ENCODE data around the gene MAPK13.
"Not testable (repeated sequence)": the region's sequence is repeated elsewhere in the genome, so short reads cannot be mapped to it uniquely, and the experiment has no call there.

Gene MAPK13

GRCh38 chr6:36129941-36130666 lies at the start of gene MAPK13:
Gene MAPK13 (plus strand): TSS chr6:36130513. CDS start chr6:36130583, 70 bp downstream.
- no peak for DNase-seq

DNA sequence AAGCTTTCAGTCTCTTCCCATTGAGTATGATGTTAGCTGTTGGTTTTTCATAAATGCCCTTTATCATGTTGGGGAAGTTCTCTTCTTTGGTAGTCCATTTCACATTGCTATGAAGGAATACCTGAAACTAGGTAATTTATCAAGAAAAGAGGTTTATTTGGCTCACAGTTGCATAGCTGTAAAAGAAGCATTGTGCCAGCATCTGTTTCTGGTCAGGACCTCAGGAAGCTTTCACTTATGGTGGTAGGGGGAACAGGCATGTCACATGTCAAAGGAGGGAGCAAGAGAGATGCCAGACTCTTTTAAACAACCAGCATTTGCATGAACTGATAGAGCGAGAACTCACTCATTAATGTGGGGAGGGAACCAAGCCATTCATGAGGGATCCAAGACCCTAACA lies 48.0 kb upstream of the MAPK13 start:
- DNase-seq, result no peak

GRCh38 chr6:36083446-36083845 lies 46.9 kb upstream of the MAPK13 start:
- no peak for DNase-seq

GRCh38 chr6:36088204-36088603 lies 42.1 kb upstream of the MAPK13 start:
- not testable (repeated sequence) for DNase-seq

DNA sequence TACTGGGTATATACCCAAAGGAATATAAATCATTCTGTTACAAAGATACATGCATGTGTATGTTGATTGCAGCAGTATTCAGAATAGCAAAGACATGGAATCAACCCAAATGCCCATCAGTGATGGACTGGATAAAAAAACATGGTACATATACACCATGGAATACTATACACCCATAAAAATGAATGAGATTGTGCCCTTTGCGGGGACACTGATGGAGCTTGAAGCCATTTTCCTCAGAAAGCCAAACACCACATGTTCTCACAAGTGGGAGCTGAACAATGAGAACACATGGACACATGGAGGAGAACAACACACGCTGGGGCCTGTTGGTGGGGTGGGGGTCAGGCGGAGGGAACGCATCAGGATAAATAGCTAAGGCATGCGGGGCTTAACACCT lies 41.3 kb upstream of the MAPK13 start:
- no peak for DNase-seq

DNA sequence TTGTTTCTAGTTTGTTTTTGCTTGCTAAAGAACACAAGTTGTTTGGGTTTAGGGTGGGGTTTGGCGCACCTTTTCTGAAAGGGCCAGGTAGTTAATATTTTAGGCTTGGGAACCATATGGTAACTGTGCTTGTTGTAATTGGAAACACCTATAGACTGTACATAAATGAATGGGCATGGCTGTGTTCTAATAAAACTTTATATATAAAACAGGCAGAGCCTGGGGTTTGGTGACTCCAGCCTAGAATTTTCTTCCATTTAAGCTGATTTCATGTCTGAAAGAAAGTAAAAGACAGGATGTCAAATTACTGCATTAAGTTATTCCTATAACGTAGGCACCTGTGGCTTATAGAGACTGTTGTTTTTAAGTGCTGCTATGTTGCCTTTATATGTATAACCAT lies 36.1 kb upstream of the MAPK13 start:
- DNase-seq, result no peak

DNA sequence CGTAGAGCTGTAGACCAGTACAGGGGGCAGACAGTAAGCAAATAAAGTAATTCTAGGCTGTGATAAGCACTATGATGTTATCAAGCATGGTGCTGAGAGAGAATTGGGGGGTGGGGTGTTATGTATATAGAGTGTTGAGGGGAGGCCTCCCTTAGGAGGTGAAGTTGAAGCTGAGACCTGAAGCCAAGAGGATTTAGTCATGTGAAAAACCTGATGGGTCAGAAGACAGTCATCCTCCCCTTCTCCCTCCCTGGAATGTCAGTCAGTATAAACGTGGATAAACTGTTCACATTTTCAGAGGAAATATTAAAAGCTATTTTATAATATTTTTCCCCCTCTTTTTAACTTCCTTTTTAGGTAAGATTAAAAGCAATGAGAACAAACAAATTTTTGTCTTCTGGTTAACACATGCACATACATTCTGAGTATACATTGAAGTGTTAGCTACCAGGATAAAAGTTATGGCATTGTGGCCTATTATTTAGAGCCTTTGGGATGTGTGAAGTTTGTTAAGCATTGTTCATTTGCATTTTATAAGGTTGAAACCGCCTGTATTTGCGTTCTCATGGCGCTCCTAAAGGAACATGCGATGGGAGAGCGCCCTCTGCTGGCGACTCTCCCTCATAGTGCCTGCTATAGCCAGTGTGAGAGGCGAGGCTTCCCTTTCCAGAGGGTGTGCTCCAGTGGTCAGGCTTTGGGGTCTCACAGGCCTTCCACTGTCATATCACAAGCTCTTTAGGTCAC lies 35.4 kb upstream of the MAPK13 start:
- peak; percentile 84 for DNase-seq

DNA sequence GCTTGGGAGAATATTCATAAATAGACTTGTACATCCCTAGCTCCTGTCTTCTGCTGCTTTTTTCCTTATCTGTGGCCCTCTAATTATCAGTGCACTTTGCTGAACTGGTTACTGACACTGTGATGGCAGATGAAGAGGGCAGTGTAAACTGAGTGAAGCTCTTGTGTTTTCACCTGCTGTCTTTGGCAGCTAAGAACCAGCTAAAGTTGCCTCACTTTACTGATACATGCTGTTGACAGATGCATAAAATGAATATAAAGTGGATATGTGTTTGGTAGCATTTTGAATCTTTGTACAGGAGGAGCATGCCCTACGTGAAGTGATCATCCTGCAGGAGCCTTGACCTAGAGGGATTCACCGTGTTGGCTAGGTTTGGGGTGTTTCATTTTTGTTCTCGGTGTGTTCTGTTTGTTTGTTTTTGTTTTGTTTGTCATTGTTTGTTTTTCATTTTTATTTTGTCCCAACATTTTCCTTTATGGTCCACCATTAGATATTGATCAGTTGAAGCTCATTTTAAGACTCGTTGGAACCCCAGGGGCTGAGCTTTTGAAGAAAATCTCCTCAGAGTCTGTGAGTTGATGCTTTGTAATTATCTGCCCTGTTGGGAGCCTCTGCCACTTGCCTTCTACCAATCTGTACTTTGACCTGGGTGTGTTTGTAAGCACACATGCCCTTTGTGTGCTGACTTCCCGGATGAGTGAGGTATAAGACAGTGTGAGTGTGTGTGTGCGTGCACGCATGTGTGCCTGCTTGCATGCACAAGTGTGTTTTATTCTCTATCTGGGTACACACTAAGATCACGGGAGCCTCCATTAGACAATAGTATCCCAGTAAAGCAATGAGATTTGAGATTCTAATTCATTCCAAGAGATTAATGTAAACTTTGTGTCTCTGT lies 34.6 kb upstream of the MAPK13 start:
- DNase-seq, result no peak

GRCh38 chr6:36098253-36098919 lies 31.9 kb upstream of the MAPK13 start:
- DNase-seq, result no peak

GRCh38 chr6:36098920-36099647 lies 31.2 kb upstream of the MAPK13 start:
- no peak for DNase-seq

- DNase-seq, result no peak
These were observed 30.3 kb upstream of the MAPK13 start for GRCh38 chr6:36099869-36100483.

GRCh38 chr6:36101691-36102090 lies 28.6 kb upstream of the MAPK13 start:
- DNase-seq, result no peak

DNA sequence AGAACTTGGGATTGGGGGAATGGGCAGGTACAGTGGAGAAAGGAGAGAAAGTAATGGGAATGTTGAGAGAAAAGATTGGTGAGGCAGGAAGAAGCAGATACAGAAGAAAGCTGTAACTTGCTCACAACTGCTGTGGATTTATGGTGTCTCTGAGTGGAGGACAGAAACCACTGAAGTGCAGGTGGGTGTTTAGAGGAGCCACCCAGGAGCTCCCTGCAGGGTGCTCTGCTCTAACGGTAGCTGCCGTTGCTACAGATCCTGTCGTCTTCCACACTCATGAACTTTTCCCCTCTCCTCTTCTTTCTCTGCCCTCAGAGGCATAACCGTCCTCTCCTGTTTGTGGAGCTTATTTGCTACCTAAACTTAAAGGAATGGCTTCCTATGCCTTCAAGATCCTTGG lies 27.5 kb upstream of the MAPK13 start:
- no peak for DNase-seq

GRCh38 chr6:36104836-36105235 lies 25.5 kb upstream of the MAPK13 start:
- DNase-seq, result no peak

DNA sequence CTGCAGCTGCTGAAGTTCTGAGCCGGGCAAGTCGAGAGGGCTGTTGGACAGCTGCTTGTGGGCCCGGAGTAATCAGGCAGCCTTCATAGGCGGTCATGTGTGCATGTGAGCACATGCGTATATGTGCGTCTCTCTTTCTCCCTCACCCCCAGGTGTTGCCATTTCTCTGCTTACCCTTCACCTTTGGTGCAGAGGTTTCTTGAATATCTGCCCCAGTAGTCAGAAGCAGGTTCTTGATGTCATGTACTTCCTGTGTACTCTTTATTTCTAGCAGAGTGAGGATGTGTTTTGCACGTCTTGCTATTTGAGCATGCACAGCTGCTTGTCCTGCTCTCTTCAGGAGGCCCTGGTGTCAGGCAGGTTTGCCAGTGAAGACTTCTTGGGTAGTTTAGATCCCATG lies 21.2 kb upstream of the MAPK13 start:
- DNase-seq, result no peak

DNA sequence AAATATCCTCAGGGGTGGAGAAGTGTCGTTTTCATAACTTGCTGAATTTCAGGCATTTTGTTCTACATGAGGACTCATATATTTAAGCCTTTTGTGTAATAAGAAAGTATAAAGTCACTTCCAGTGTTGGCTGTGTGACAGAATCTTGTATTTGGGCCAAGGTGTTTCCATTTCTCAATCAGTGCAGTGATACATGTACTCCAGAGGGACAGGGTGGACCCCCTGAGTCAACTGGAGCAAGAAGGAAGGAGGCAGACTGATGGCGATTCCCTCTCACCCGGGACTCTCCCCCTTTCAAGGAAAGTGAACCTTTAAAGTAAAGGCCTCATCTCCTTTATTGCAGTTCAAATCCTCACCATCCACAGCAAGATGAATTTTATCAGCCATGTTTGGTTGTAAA lies 20.3 kb upstream of the MAPK13 start:
- DNase-seq, result no peak

DNA sequence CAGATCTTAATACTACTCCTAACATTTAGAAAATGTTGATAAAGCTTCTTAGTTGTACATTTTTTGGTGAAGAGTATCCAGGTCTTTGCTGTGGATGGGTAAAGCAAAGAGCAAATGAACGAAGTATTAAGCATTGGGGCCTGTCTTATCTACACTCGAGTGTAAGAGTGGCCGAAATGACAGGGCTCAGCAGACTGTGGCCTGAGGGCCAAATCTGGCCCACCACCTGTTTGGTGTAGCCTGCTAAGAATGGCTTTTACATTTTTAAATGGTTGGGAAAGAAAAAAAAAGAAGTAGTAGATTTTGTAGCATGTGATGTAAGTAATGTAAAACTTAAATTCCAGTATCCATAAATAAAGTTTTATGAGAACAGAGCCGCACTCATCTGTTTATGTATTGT lies 19.4 kb upstream of the MAPK13 start:
- no peak for DNase-seq

- no peak for DNase-seq
These were observed 18.8 kb upstream of the MAPK13 start for GRCh38 chr6:36111526-36111925.

- DNase-seq, result no peak
These were observed 17.3 kb upstream of the MAPK13 start for GRCh38 chr6:36113049-36113448.

DNA sequence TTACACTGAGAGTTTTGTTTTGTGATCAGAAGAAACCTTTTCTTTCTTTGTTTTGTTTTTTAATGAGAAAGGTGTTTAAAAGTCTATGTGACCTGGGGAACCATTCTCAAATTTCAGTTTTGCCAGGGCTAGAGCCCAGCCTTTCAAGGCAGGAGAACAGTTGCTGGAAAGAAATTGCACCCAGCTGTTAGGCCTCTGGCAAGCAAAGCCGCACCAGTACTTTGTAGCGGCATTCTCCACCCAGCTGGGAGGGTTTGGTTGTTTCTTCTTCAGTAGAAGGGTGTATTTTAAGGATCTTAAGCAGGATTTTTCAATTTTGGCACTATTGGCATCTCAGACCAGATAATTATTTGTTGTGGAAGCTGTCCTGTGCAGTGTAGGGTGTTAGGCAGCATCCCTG lies 16.6 kb upstream of the MAPK13 start:
- peak; percentile 63 for DNase-seq

- no peak for DNase-seq
These were observed 15.4 kb upstream of the MAPK13 start for GRCh38 chr6:36114798-36115408.

Data from right hindlimb (tissue), 1 donor.